GM12878 (cell line): ENCODE results near the gene INSYN2B. TPM values are rescaled to one million over a fixed set of nuclear protein-coding genes. Genes with fewer than 3 reads are reported as not detected.

Experiments
- ATAC-seq: fragments of 200-7000 bp; cut with Tn5 transposase; 3 replicates; pipeline ENCODE4 v1.9.1; 2020; ENCODE audit warnings: mild to moderate bottlenecking, moderate library complexity
- BruUV-seq: library from RNA; stranded (reverse); fragments of 400-500 nt; replicated peaks from 2 replicates; lab custom pipeline; 2021; lab: Mats Ljungman, UMichigan
- CTCF ChIA-PET: fragments of 300-600 bp; sonication (Branson Sonifier 250); formaldehyde crosslinking; extraction: SDS; loops from one replicate; lab custom pipeline; 2021; ENCODE audit warnings: inconsistent platforms; lab: Yijun Ruan, JAX
- POLR2A ChIA-PET: fragments of 350-600 bp; formaldehyde crosslinking; extraction: SDS; loops from one replicate; lab custom pipeline; 2021; ENCODE audit warnings: inconsistent platforms; lab: Charles Lee
- RAD21 ChIA-PET: fragments of 300-600 bp; sonication (Branson Sonifier 250); formaldehyde crosslinking; loops from one replicate; lab custom pipeline; 2023; ENCODE audit warnings: antibody characterized with exemption; ENCODE audit not compliant: unreplicated experiment; lab: Charles Lee
- SMC1A ChIA-PET: fragments of 300-600 bp; sonication (Branson Sonifier 250); formaldehyde crosslinking; loops from one replicate; lab custom pipeline; 2023; ENCODE audit not compliant: unreplicated experiment, uncharacterized antibody; lab: Charles Lee
- DNase-seq: peaks from one replicate; pipeline ENCODE4 v3.0.0-alpha.2; 2011; ENCODE audit warnings: low read depth, low spot score
- FAIRE-seq: peaks from 3 replicates; lab custom pipeline; 2011; peaks lifted over from hg19 to GRCh38; lab: Jason Lieb, UNC
- H2AFZ ChIP-seq: 2 replicates; pipeline ENCODE4 v1.6.0; 2011; ENCODE audit warnings: low read depth, low read length, control low read depth; ENCODE audit not compliant: control insufficient read depth
- H3K27ac ChIP-seq: 2 replicates; pipeline ENCODE4 v1.5.1; 2011; ENCODE audit warnings: control low read depth; ENCODE audit not compliant: control insufficient read depth, insufficient read depth
- H3K27me3 ChIP-seq, 2 experiments: replicated peaks in 1 of 2; 2 replicates each; pipeline versions ENCODE4 v1.6.0 to v1.6.1; 2011; ENCODE audit warnings: low read length in 1 of 2; ENCODE audit not compliant: control insufficient read depth in 2 of 2, insufficient read depth in 2 of 2
- H3K36me3 ChIP-seq, 2 experiments: 2 replicates each; pipeline ENCODE4 v1.5.1; 2011; ENCODE audit warnings: low read length in 1 of 2; ENCODE audit not compliant: control insufficient read depth in 2 of 2, insufficient read depth in 2 of 2
- H3K4me1 ChIP-seq: 2 replicates; pipeline ENCODE4 v1.6.1; 2011; ENCODE audit warnings: mild to moderate bottlenecking, low read length, moderate library complexity, mixed read lengths; ENCODE audit not compliant: control insufficient read depth, insufficient read depth
- H3K4me2 ChIP-seq: 2 replicates; pipeline ENCODE4 v1.6.0; 2011; ENCODE audit warnings: control low read depth; ENCODE audit not compliant: control insufficient read depth, insufficient read depth
- H3K4me3 ChIP-seq: fragments of 200-600 bp; sonication (generic); 2 replicates; pipeline ENCODE4 v1.5.1; 2016
- H3K79me2 ChIP-seq: 2 replicates; pipeline ENCODE4 v1.6.0; 2011; ENCODE audit warnings: low read length; ENCODE audit not compliant: control insufficient read depth, insufficient read depth
- H3K9ac ChIP-seq: 2 replicates; pipeline ENCODE4 v1.8.0; 2011; ENCODE audit warnings: low read length, control low read depth, mixed read lengths; ENCODE audit not compliant: control insufficient read depth, insufficient read depth
- H3K9me3 ChIP-seq: replicated peaks from 3 replicates; pipeline ENCODE4 v1.5.1; 2011; ENCODE audit warnings: mild to moderate bottlenecking, low read length; ENCODE audit not compliant: control insufficient read depth, insufficient read depth
- H4K20me1 ChIP-seq: 2 replicates; pipeline ENCODE4 v1.6.0; 2011; ENCODE audit not compliant: control insufficient read depth, insufficient read depth
- BRCA1 ChIP-seq: IDR thresholded peaks from 2 replicates; pipeline ENCODE4 v1.6.1; 2011; ENCODE audit warnings: low read depth, low read length, improper control_type of control experiment
- CHD4 ChIP-seq: fragments of 200-600 bp; sonication (generic); IDR thresholded peaks from 2 replicates; pipeline ENCODE4 v1.6.1; 2016; ENCODE audit warnings: mild to moderate bottlenecking
- CTCF ChIP-seq, 3 experiments: IDR thresholded peaks in 2 of 3; conservative IDR thresholded peaks in 1 of 3; 2 replicates each; pipeline ENCODE4 v1.5.1; 2011; ENCODE audit warnings: low read depth in 3 of 3, low read length in 3 of 3, mild to moderate bottlenecking in 3 of 3, control low read depth in 2 of 3, moderate library complexity in 2 of 3, inconsistent platforms in 1 of 3, mixed read lengths in 1 of 3; ENCODE audit not compliant: control insufficient read depth in 2 of 3, insufficient read depth in 1 of 3; ENCODE audit errors: extremely low read depth in 1 of 3
- HSF1 ChIP-seq: fragments of 150-350 bp; IDR thresholded peaks from 2 replicates; pipeline ENCODE4 v1.6.1; 2014; ENCODE audit warnings: mild to moderate bottlenecking, low read depth, low read length
- MYC ChIP-seq: IDR thresholded peaks from 2 replicates; pipeline ENCODE4 v1.6.1; 2011; ENCODE audit warnings: mild to moderate bottlenecking, low read length, moderate library complexity, inconsistent platforms; ENCODE audit not compliant: insufficient read depth, insufficient replicate concordance, insufficient read length, severe bottlenecking
- TAF1 ChIP-seq: IDR thresholded peaks from 2 replicates; pipeline ENCODE4 v1.6.1; 2011; ENCODE audit warnings: mild to moderate bottlenecking, low read depth, low read length, borderline replicate concordance
- TCF7 ChIP-seq: IDR thresholded peaks from 2 replicates; pipeline ENCODE4 v1.6.1; 2014; ENCODE audit warnings: antibody characterized with exemption, borderline replicate concordance
- ZNF622 ChIP-seq: fragments of 450-650 bp; IDR thresholded peaks from 2 replicates; pipeline ENCODE4 v1.6.1; 2017; ENCODE audit warnings: mild to moderate bottlenecking, inconsistent platforms
- WGBS: methylation state at CpG from one replicate; pipeline ENCODE4 v1.1.6; 2016; ENCODE audit warnings: low lambda C conversion rate; ENCODE audit not compliant: insufficient replicate concordance, insufficient coverage; ENCODE audit errors: missing lambda C conversion rate; 5-methylcytosine and 5-hydroxymethylcytosine counted together
- in situ Hi-C: fragments of 300-500 bp; cut with MboI; formaldehyde crosslinking; loops from 9 replicates; pipeline ENCODE4 v1.14.3; 2018; ENCODE audit warnings: mixed read lengths
- intact Hi-C: fragments of 100-400 bp; cut with micrococcal nuclease; formaldehyde crosslinking; loops from one replicate; pipeline ENCODE4 v1.14.2; 2022; ENCODE audit not compliant: unreplicated experiment
- polyA plus RNA-seq, 11 experiments: library from polyadenylated mRNA; depleted of rRNA in 4 of 11; unstranded in 6 of 11; stranded (reverse) in 5 of 11; fragments of >200 nt; fragmentation: Nextera tagmentation in 4 of 11; fragmentation: Illumina TruSeq in 1 of 11; extraction: Ambion mirVana in 4 of 11; extraction: Trizol in 1 of 11; gene quantifications; 1 replicate in 1 of 11; 2 replicates in 10 of 11; pipeline versions ENCODE4 v1.2.1 to v1.2.3, GENCODE V29; 2011 to 2016; ENCODE audit warnings: inconsistent platforms in 2 of 11, missing spikeins in 2 of 11, low read depth in 1 of 11
- total RNA-seq, 4 experiments: library from RNA; depleted of rRNA in 3 of 4; stranded (reverse); fragments of >200 nt in 3 of 4; fragmentation: Illumina TruSeq in 1 of 4; extraction: Trizol in 1 of 4; gene quantifications; 2 replicates each; pipeline versions ENCODE4 v1.2.1 to v1.2.3, GENCODE V29; 2013 to 2021
- TF ChIP-seq, protein P1 (sequence below): fragments of 450-650 bp; IDR thresholded peaks from 2 replicates; pipeline ENCODE4 v1.6.1; 2014; ENCODE audit warnings: mild to moderate bottlenecking
- TF ChIP-seq, protein P2 (sequence below): IDR thresholded peaks from 2 replicates; pipeline ENCODE4 v1.6.1; 2011; ENCODE audit warnings: mild to moderate bottlenecking, low read depth, low read length, moderate library complexity; ENCODE audit not compliant: insufficient replicate concordance

INSYN2B gene
- total and polyA plus RNA-seq, 10 of the 15 experiments (the other 5 are each of a cell fraction or from before 2014, with no cell fraction given) = 0.05 to 0.27 (median 0.13) TPM; not detected in 7

DNA sequence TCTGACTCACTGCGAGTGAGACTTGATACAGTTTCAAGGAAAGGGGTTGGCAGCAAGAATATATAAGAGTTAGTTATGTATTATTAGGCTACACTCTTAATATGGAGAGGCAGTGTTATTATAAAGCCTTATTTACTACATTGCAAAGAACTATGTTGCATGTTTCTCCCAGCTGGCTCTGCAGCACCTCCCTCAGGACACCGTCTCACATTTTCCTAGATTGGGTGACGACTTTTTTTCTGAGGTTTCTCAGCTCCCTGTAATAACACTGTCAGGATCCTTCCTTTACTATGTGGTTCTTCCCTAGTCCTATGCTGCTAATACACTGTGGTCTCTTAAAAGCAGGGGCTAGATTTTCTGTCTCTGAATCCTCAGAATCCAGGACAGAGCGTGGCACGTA, 153.7 kb downstream of the INSYN2B start (continued):
- TF ChIP-seq CTCF (IDR thresholded peaks at IDR 0.05 in 2 of 3, conservative IDR thresholded peaks at IDR 0.05 in 1 of 3; ENCODE audit: control insufficient read depth in 2 of 3, extremely low read depth in 1 of 3, insufficient read depth in 1 of 3, low read depth in 3 of 3, low read length in 3 of 3) = peak; percentile 7 to 13 (median 12); a peak in 1 of 6 replicates
- no peak for TF ChIP-seq CHD4
- no peak for TF ChIP-seq ZNF622
- no peak for TF ChIP-seq BRCA1

- 95% methylated on average over 2 of the region's 2 CpGs for WGBS
- Histone ChIP-seq H3K79me2 (no peaks in the 10 kb centered on the region; the same call in 1 of the 2 replicates), H3K36me3 (peaks cover 22 to 54% of the 10 kb centered on the region in 2 experiments), H2AFZ (no peak overlapping the region), H3K27ac (no peak overlapping the region), H3K4me3 (no peak overlapping the region), H3K4me1 (no peaks in the 10 kb centered on the region), H3K9me3 (no peaks in the 10 kb centered on the region; the same call in 2 of the 3 replicates), H3K27me3 (no peaks in the 10 kb centered on the region), H4K20me1 (no peaks in the 10 kb centered on the region), H3K9ac (no peak overlapping the region), H3K4me2 (no peak overlapping the region)
- RAD21 ChIA-PET = interaction anchor here (1.0 to 1.7 kb wide), 2 partner anchors 10 to 11 kb away, joined by 6 to 7 read pairs; no protein-coding TSS in a partner anchor
- in situ Hi-C loops = no loop called here
- POLR2A ChIA-PET = no interaction called here
- no peak for TF ChIP-seq TCF7
- TF ChIP-seq CTCF (IDR thresholded peaks at IDR 0.05 in 2 of 3, conservative IDR thresholded peaks at IDR 0.05 in 1 of 3; ENCODE audit: control insufficient read depth in 2 of 3, extremely low read depth in 1 of 3, insufficient read depth in 1 of 3, low read depth in 3 of 3, low read length in 3 of 3) = no peak
- TF ChIP-seq, protein P1, sequence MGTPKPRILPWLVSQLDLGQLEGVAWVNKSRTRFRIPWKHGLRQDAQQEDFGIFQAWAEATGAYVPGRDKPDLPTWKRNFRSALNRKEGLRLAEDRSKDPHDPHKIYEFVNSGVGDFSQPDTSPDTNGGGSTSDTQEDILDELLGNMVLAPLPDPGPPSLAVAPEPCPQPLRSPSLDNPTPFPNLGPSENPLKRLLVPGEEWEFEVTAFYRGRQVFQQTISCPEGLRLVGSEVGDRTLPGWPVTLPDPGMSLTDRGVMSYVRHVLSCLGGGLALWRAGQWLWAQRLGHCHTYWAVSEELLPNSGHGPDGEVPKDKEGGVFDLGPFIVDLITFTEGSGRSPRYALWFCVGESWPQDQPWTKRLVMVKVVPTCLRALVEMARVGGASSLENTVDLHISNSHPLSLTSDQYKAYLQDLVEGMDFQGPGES = no peak
- no peak for TF ChIP-seq MYC
- no peak for TF ChIP-seq TAF1
- TF ChIP-seq HSF1 = no peak
- TF ChIP-seq, protein P2, sequence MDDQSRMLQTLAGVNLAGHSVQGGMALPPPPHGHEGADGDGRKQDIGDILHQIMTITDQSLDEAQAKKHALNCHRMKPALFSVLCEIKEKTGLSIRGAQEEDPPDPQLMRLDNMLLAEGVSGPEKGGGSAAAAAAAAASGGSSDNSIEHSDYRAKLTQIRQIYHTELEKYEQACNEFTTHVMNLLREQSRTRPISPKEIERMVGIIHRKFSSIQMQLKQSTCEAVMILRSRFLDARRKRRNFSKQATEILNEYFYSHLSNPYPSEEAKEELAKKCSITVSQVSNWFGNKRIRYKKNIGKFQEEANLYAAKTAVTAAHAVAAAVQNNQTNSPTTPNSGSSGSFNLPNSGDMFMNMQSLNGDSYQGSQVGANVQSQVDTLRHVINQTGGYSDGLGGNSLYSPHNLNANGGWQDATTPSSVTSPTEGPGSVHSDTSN = no peak
- intact Hi-C loops = no loop called here
- ATAC-seq (no peak), FAIRE-seq (no peak), DNase-seq (no peak)
- BruUV-seq = no TSS peak
- SMC1A ChIA-PET = interaction anchor here (2.9 kb wide), 1 partner anchor 11 kb away, joined by 16 read pairs; no protein-coding TSS in a partner anchor
- CTCF ChIA-PET = interaction anchor here (0.8 to 1.8 kb wide), 2 partner anchors 10 to 164 kb away, joined by 3 to 6 read pairs; no protein-coding TSS in a partner anchor
Observed at GRCh38 chr5:169817031-169817430, 163.3 kb downstream of the INSYN2B start.
